Suprapubic skin (tissue), 4 donors: ENCODE measurements around the gene CALD1. TPM values are rescaled to one million over a fixed set of nuclear protein-coding genes. Genes with fewer than 3 reads are reported as not detected.
A peak's percentile ranks its signal among the peaks of the same experiment; 100 is the strongest.

Experiments
- DNase-seq, 2 donors: peaks; one replicate each; pipeline ENCODE4 v3.0.0-alpha.2; 2019; ENCODE audit warnings: low spot score in 2 of 2
- H3K27ac ChIP-seq: fragments of 200-600 bp; sonication (generic); one replicate; pipeline ENCODE4 v1.5.1; 2019
- H3K27me3 ChIP-seq: fragments of 200-600 bp; sonication (generic); one replicate; pipeline ENCODE4 v1.5.1; 2019
- H3K36me3 ChIP-seq: fragments of 200-600 bp; sonication (generic); one replicate; pipeline ENCODE4 v1.5.1; 2019
- H3K4me1 ChIP-seq: fragments of 200-600 bp; sonication (generic); one replicate; pipeline ENCODE4 v1.5.1; 2019
- H3K4me3 ChIP-seq: fragments of 200-600 bp; sonication (generic); one replicate; pipeline ENCODE4 v1.5.1; 2019; ENCODE audit warnings: mild to moderate bottlenecking
- H3K9me3 ChIP-seq: fragments of 200-600 bp; sonication (generic); one replicate; pipeline ENCODE4 v1.5.1; 2019
- EP300 ChIP-seq: sonication (generic); formaldehyde crosslinking; IDR thresholded peaks from one replicate; pipeline ENCODE4 v1.6.1; 2017; ENCODE audit warnings: antibody characterized with exemption
- POLR2A ChIP-seq, 2 donors: fragments of 450-650 bp; IDR thresholded peaks; one replicate each; pipeline ENCODE4 v1.6.1; 2017; ENCODE audit warnings: antibody characterized with exemption in 2 of 2, mild to moderate bottlenecking in 2 of 2, moderate library complexity in 2 of 2
- POLR2AphosphoS5 ChIP-seq, 3 donors: sonication (generic); formaldehyde crosslinking; IDR thresholded peaks; one replicate each; pipeline ENCODE4 v1.6.1; 2017; ENCODE audit warnings: antibody characterized with exemption in 3 of 3
- WGBS: methylation state at CpG from one replicate; pipeline ENCODE4 v1.1.5; 2018; 5-methylcytosine and 5-hydroxymethylcytosine counted together
- total RNA-seq, 4 donors: library from RNA; depleted of rRNA; stranded (reverse); fragments of >200 nt; gene quantifications; one replicate each; pipeline ENCODE4 v1.1.0, GENCODE V29; 2016
- TF ChIP-seq, protein P1 (sequence below), 2 donors: fragments of 200-600 bp in 1 of 2; fragments of 450-650 bp in 1 of 2; sonication (generic) in 1 of 2; IDR thresholded peaks; one replicate each; pipeline ENCODE4 v1.5.1; 2016 to 2019; ENCODE audit warnings: antibody characterized with exemption in 2 of 2, mild to moderate bottlenecking in 1 of 2, moderate library complexity in 1 of 2

CALD1 gene
- total RNA-seq, 4 donors from 2014 or later: 53.6 to 116 (median 83.2) TPM

GRCh38 chr7:134949171-134949570 is 169.7 kb downstream of the CALD1 start:
- no peak for DNase-seq
- Histone ChIP-seq H3K27ac (peak overlapping the region; percentile 39), H3K27me3 (no peaks in the 10 kb centered on the region), H3K9me3 (no peaks in the 10 kb centered on the region), H3K4me3 (no peak overlapping the region), H3K36me3 (peaks cover 49% of the 10 kb centered on the region), H3K4me1 (peaks cover 7% of the 10 kb centered on the region)
- TF ChIP-seq POLR2A (IDR thresholded peaks at IDR 0.05) (no peak), EP300 (no peak), POLR2AphosphoS5 (IDR thresholded peaks at IDR 0.05) (no peak)
- TF ChIP-seq, protein P1, sequence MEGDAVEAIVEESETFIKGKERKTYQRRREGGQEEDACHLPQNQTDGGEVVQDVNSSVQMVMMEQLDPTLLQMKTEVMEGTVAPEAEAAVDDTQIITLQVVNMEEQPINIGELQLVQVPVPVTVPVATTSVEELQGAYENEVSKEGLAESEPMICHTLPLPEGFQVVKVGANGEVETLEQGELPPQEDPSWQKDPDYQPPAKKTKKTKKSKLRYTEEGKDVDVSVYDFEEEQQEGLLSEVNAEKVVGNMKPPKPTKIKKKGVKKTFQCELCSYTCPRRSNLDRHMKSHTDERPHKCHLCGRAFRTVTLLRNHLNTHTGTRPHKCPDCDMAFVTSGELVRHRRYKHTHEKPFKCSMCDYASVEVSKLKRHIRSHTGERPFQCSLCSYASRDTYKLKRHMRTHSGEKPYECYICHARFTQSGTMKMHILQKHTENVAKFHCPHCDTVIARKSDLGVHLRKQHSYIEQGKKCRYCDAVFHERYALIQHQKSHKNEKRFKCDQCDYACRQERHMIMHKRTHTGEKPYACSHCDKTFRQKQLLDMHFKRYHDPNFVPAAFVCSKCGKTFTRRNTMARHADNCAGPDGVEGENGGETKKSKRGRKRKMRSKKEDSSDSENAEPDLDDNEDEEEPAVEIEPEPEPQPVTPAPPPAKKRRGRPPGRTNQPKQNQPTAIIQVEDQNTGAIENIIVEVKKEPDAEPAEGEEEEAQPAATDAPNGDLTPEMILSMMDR (IDR thresholded peaks at IDR 0.05): no peak
- WGBS: 84% methylated on average over 3 of the region's 3 CpGs

DNA sequence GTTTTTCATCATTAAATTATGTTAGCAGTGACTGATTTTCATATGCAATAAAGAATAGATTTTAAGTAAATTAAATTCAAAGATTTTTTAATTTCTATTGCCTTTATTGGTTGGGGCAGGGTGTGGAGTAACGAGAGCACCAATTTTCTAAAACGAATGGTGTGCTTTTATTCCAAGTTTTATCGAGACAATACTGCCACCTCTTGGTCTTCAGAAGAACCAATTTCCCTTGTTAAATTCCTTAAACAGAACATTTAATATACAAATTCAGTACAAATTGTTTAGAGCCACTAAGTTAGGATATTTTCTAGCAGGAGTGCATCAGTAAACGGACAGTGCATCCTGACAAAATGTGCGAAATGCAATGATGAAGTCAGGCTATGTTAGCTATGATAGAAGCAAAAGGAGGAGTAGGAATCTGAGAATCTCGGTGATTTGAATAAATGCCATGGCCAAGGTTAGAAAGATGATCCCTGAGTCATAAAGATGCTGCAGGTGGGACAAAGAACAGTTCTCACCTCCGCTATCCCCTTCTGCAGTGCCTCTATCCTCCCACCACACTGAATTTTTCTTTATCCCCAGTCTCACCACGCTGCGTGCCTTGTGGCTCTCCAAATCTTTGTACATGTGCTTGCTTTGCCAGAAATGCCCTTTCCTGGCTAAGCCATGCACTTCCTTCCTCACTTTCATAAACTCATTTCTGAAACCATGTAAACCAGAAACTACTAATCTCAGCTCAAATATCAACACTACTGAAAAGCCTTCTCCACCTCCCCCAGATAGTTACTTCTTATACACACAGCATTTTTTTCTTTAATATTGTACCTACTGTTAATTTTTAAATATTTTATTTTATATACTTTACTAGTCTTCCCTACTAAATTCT is 175.0 kb downstream of the CALD1 start:
- peaks cover 67% of the 10 kb centered on the region for H3K36me3 ChIP-seq

GRCh38 chr7:134957005-134957404 is 177.6 kb downstream of the CALD1 start:
- peaks cover 65% of the 10 kb centered on the region for H3K36me3 ChIP-seq
- no peak for DNase-seq
- no peaks in the 10 kb centered on the region for H3K4me1 ChIP-seq
- H3K4me3 ChIP-seq: no peak overlapping the region
- H3K27me3 ChIP-seq: no peaks in the 10 kb centered on the region
- TF ChIP-seq EP300 (no peak), POLR2AphosphoS5 (IDR thresholded peaks at IDR 0.05) (no peak), POLR2A (IDR thresholded peaks at IDR 0.05) (no peak)
- TF ChIP-seq, protein P1 (IDR thresholded peaks at IDR 0.05): no peak
- no peaks in the 10 kb centered on the region for H3K9me3 ChIP-seq
- 96% methylated on average over 3 of the region's 3 CpGs for WGBS
- no peak overlapping the region for H3K27ac ChIP-seq

More for the DNA sequence above, 175.0 kb downstream of the CALD1 start:
- Histone ChIP-seq H3K4me1 (no peaks in the 10 kb centered on the region), H3K27ac (no peak overlapping the region), H3K27me3 (no peaks in the 10 kb centered on the region), H3K4me3 (no peak overlapping the region), H3K9me3 (no peaks in the 10 kb centered on the region)
- TF ChIP-seq, protein P1 (IDR thresholded peaks at IDR 0.05): peak; percentile 7 to 29
- TF ChIP-seq POLR2A (IDR thresholded peaks at IDR 0.05) (no peak), EP300 (no peak), POLR2AphosphoS5 (IDR thresholded peaks at IDR 0.05) (no peak)
- DNase-seq: no peak
- 55% methylated on average over 9 of the region's 9 CpGs for WGBS

GRCh38 chr7:134959810-134960209 is 180.4 kb downstream of the CALD1 start:
- Histone ChIP-seq H3K27ac (no peak overlapping the region), H3K4me1 (no peaks in the 10 kb centered on the region), H3K36me3 (peaks cover 58% of the 10 kb centered on the region), H3K4me3 (no peak overlapping the region), H3K9me3 (no peaks in the 10 kb centered on the region), H3K27me3 (no peaks in the 10 kb centered on the region)
- TF ChIP-seq EP300 (no peak), POLR2A (IDR thresholded peaks at IDR 0.05) (no peak), POLR2AphosphoS5 (IDR thresholded peaks at IDR 0.05) (no peak)
- TF ChIP-seq, protein P1 (IDR thresholded peaks at IDR 0.05): no peak
- DNase-seq: no peak
- WGBS: 93% methylated on average over 5 of the region's 5 CpGs

DNA sequence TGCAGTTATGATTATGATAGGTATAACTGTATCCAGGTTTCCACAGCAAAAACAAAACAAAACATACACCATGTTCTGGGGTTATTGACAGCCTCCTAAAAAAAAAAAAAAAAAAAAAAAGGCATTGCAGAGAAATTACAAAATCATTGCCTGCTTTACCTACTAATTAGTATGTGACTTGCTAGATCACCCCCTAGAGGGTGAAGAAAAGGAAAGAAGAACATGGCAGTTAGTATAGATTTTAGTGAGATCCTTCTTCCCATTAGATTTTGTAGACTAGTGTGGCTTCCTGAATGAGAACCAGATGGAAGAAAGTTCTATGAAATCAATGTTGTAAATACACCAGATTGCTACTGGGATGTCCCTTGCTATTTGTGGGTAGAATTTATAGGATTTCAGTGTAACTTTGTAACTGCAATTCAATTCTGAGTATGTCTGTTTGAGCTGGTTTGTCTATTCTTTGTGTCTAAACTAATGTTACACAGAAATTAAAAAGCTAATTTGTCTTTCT is 182.9 kb downstream of the CALD1 start:
- Histone ChIP-seq H3K4me3 (no peak overlapping the region), H3K27ac (no peak overlapping the region), H3K4me1 (no peaks in the 10 kb centered on the region)

More for the DNA sequence above, 182.9 kb downstream of the CALD1 start:
- no peaks in the 10 kb centered on the region for H3K9me3 ChIP-seq
- DNase-seq: no peak
- no peak for TF ChIP-seq EP300
- no peak for TF ChIP-seq POLR2A (IDR thresholded peaks at IDR 0.05)
- TF ChIP-seq, protein P1 (IDR thresholded peaks at IDR 0.05): no peak
- no peak for TF ChIP-seq POLR2AphosphoS5 (IDR thresholded peaks at IDR 0.05)
- H3K36me3 ChIP-seq: peaks cover 61% of the 10 kb centered on the region
- H3K27me3 ChIP-seq: no peaks in the 10 kb centered on the region
